Erythroblast (primary cell): ENCODE results near the gene B3GALT5.

ENCODE experiments used
- DNase-seq, 2 experiments: peaks; one replicate each; lab custom pipeline; 2025; lab: John Stamatoyannopoulos, UW
- GATA1 ChIP-seq: IDR thresholded peaks from 2 replicates; pipeline ENCODE4 v1.6.1; 2011; ENCODE audit warnings: low read depth, mild to moderate bottlenecking, control low read depth, low read length, moderate library complexity
- POLR2A ChIP-seq: IDR thresholded peaks from 2 replicates; pipeline ENCODE4 v1.6.1; 2011; ENCODE audit warnings: mild to moderate bottlenecking, low read length

B3GALT5 gene

DNA sequence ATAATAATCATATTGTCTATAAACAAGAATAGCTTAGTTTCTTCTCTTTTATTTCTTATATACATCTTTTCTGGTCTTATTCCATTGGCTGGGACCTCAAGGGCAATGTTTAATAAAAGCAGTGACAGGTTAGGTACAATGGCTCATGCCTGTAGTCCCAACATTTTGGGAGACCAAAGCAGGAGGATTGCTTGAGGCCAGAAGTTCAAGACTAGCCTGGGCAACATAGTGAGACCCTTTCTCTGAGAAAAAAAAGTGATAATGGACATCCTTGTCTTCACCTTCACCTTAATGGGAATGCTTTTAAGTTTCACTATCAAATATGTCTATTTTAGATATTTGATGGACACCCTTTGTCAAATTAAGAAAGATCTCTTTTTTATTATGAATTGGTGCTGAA, 8.1 kb downstream of the B3GALT5 start:
- no peak for TF ChIP-seq POLR2A
- TF ChIP-seq GATA1, result no peak
- no peak for DNase-seq

DNA sequence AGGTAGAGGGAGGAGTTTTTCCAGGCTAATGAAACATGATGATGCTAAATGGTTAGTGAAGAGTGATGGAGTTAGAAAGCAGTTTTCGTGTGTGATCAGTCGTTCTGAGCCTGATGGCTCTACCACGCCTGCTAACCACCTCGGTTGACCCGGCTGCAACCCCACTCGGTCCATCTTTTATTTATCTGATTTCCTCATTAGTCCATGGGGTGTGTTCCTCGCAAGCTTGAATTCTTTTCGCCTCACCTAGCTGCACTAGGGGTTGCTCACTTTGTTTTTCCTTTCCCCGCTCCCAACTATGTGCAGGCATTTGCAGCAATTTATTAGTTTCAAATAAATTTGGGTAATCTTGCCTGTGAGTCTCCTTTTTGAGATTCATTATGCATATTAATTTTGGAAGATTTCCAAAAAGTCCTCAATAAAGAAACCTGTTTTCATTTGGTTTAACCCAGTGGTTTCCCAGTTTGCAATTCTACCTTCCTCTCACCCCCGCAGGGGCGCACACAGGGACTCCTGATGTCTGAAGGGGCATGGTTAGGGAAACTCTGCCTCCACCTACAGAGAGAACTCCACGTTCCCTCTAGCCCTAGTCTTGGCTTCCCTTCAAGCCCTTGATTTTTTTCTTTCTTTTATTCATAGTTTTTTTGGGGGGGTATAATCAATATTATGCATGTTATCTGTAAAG, 12.6 kb downstream of the B3GALT5 start:
- TF ChIP-seq GATA1, result no peak
- no peak for TF ChIP-seq POLR2A
- DNase-seq, result no peak

DNA sequence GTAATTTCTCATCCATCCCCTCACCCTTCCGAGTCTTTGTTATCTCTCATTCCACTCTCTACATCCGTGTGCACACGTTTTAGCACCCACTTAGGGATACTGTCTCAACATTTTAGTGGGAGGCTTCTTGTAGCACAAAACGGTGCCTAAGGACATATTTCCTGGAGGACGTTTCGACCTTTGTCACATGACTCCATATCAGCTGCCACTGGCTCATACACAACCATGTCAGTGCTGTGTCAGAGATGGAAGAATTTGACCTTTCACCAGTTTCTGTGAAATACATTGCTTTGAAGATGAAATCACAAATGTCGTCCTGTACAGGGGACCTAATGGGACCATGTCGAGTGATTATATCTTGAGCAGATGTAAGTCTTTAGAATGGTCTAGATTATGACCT, 15.6 kb downstream of the B3GALT5 start:
- TF ChIP-seq GATA1 (no peak), POLR2A (no peak)

DNA sequence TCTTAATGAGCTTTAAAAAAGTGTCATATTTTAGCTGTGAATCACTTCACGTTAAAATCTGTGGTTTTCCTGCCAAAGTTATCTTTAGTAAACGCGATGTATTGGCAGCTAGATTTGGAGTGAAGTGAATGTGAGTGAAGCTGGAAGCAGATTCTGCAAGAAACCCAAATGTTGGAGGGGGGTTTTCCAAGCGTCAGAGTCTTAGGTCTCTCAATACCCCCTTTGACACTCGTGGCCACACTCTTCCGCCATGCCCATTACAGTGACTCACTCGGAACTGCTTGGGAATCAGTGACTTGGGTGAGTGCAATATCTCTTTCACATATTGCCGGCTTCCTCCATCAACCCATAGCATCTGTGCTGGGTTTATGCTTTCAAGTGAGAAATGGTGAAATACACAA, 17.5 kb downstream of the B3GALT5 start:
- TF ChIP-seq POLR2A, result no peak
- no peak for TF ChIP-seq GATA1
- DNase-seq, result no peak

More for the DNA sequence above, 15.6 kb downstream of the B3GALT5 start:
- no peak for DNase-seq

DNA sequence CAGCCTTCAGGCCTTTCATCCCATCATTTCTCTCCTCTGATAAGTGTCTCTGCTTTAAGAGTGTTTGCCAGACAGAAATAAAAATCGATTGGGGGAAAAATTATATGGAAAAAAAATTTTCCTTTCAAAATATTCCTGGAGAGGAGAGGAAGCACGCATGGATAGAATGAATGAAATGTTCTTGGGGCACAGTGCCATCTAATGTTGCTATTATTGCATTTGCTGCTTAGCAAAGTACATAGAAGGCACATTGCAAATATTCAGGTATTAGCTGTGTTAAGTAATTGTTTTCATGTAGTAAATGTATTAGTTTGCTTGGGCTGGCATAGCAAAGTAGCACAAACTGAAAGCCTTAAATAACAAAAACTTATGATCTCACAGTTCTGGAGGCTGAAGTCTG, 18.1 kb downstream of the B3GALT5 start:
- no peak for DNase-seq
- TF ChIP-seq POLR2A (no peak), GATA1 (no peak)

DNA sequence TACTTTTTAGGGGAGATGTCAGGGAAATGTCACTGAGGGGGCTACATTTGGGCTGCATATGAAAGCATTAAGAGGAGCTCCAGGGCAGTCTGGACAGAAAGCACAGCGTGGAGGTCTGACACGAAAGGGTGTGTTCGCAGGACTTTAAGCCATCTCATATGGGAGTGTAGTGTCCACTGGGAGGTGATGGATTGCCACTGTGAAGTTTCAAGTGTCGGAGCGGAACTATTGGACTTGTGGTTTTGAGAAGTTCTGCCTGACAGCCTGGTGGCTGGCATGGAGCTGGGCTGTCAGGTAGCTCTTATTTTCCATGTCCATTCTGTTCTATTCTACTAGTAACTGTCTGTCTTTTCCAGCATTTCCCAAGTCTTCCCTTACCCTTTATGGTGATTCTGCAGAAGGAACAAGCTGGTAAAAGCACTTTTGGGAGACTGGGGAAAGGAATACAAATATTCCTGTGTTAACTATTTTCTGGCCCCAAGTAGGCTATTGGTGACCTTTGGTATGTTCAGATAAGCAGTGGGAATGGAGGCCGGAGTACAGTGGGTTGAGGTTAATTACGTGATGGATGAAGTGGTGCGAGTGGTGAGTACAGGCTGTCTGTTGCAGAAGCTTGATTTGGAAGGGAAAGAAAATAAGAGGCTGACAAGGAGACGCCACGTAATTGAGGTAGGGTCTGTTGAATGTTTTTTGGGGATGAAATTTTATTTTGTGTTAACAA, 19.3 kb downstream of the B3GALT5 start:
- TF ChIP-seq GATA1 (no peak), POLR2A (no peak)
- DNase-seq, result no peak

DNA sequence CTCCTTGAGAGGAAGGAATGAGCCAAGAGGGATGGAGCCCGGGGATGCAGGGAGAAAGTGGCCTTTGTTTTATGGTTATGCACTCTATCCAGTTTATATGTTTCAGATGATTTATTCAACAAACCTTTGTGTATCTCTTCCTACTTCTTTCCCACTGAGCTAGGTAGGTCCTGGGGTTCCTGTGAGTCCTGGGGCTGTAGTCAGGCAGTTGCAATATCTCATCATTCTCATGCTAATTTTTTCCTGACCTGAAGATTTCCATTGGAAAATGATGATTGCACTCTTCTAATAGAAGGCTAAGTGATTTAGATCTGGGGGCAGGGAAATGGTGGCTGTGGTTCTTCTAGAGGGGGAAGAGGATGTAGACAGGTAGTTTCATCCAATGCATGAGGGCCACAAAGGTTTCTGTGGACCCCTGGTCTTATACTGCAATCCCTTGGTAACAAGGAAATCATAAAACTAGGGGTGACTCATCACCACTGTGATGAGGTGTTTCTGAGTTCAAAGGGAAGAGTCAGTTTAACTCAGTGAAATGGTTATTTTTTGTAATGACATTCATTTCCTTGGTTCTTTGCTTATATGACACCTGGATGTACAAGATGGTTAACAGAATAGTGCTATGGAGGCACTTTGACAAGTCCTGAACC, 20.2 kb downstream of the B3GALT5 start:
- TF ChIP-seq POLR2A (no peak), GATA1 (no peak)
- no peak for DNase-seq

DNA sequence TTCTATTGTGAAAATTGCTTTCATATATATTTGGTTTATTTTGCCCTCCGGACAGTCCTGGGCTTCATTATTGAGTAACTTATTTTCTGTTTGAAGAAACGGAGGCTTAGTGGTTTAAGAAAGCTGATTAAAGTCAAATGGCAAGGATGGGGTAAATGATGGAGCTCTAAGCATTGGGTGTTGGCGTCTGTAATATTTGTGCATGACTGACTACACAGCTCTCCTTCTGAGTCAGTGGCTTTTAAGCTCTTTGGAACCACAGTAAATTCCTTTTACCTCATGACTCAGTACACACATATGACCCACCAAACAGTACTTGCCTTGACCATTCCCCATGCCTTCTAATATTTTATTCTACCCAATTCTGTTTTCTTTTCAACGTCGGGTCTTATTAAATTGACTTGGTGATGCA, 21.0 kb downstream of the B3GALT5 start:
- no peak for TF ChIP-seq GATA1
- no peak for DNase-seq

DNA sequence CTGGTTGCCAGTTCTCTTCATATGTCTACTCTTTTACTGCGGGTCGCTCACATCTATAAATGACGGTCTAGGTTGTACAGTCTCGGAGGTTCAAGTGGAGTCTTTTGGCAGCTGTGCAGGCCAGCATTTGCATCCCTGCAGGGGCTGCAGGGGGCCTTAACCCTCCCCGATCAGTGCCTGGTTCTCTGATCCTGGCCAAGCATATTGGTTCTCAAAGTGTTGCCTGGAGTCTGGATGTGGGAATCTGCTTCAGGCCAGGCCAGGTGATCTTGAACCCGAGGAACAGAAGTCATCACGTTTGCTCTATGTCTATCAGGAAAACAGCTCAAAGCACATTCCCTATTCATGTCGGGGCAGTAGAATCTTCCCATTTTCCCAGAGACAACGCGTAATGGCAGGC, 21.8 kb downstream of the B3GALT5 start:
- DNase-seq, result no peak
- TF ChIP-seq GATA1, result no peak
- TF ChIP-seq POLR2A, result no peak

DNA sequence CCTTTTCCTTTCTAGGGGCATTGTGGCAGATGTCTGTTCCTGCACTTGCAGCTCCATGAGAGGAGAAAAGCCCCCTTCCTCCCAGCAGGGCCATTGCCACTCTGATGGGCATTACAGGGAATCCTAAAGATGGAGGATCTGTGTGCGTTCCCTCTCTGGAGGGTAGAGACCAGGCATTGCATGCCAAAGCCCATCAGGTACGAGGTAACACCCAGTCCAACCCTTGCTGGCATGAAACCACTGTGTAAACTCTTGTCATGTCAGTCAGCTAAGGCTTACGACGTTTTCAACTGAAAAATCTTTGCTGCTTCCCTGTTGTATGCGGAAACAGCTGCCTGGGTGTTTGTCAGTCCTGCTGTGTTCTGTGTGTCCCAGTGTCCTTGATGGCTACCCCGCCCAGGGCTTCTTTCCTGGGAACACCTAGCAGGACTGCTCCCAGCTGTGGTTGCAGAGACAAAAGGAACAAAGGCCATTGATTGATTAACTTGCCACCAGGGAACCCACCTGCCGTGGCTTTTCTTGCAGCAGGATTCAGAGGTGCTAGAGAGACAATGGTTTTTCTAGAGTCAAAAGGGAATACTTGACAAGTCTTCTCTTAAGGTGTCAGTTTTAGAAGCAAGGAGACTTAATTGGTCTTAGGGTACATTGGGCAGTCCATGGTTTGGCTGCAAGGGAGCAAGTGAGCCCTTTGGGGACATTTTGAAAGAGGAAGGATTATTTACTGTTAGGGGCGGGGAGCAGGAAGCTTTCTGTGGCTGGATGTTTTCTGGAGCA, 24.6 kb downstream of the B3GALT5 start:
- TF ChIP-seq POLR2A, result no peak
- TF ChIP-seq GATA1, result no peak
- DNase-seq, result no peak

DNA sequence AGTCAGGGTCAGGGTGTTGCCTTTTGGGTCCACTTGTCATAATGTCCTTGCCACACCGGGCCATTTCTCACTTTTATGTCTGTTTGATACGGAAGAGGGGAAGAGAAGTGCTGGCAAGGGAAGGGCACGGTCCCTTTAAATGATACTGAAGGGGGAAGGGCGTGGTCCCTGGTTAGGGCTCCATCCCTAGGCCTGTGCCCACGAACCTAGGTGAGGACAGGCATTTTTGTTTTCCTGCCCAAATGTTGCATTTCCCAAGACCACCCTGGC, 25.2 kb downstream of the B3GALT5 start:
- TF ChIP-seq GATA1, result no peak
- no peak for TF ChIP-seq POLR2A
- DNase-seq, result no peak

DNA sequence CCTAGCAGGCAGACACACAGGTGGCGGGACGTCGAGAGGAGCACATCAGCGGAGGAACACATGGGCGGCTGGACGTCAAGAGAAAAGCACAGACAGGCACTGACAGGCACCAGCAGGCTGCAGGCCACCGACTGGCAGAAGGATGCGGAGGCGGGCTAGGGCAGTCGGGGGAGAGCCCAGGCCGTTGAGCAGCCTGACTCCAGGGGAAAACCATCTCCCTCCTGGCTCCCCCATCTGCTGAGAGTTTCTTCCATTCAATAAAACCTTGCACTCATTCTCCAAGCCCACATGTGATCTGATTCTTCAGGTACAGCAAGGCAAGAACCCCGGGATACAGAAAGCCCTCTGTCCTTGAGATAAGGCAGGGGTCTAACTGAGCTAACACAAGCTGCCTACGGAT, 25.5 kb downstream of the B3GALT5 start:
- no peak for DNase-seq
- no peak for TF ChIP-seq GATA1
- TF ChIP-seq POLR2A, result no peak

DNA sequence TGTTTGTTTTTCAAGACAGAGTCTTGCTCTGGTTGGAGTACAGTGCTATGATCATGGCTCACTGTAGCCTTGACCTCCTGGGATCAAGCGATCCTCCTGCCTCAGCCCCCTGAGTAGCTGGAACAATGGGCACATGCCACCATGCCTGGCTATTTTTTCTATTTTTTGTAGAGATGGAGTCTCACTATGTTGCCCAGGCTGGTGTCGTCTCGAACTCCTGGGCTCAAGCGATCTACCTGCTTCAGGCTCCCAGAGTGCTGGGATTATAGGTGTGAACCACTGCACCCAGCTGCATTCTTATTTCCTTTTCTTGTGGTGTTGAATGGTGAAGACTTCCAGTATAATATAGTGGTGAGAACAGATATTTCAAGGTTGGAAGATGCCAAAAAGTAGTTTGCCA, 28.0 kb downstream of the B3GALT5 start:
- no peak for DNase-seq
- TF ChIP-seq POLR2A (no peak), GATA1 (no peak)

DNA sequence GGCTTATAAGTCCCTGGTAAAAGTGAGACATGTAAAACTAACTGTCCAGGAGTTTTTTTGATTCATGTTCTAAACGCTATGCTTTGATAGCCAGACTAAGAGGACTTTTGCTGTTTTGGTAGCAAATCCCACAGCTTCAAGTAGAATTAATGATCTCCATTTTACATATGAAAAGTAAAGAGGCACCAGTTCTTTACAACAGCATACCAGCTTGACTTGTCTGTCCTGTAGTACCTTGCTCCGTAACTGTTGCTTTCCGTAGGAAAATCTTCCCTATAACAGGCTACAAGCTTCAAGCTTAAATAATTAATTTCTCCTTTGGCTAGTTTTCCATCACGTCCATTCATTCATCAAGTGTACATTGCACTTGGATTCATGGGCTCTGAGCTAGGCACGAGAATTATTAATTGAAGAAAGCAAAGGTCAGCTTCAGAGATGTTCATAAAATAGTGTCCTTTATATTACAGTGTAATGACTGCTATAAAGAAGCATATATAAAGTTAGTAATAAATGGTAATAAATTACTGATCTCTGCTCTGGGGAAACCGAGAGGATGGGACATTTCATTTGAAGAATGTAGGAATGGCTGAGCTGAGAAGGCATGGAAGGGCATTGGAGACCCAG, 29.2 kb downstream of the B3GALT5 start:
- TF ChIP-seq GATA1, result no peak
- TF ChIP-seq POLR2A, result no peak
- no peak for DNase-seq
